Putamen (tissue), 1 donor: ENCODE data around the gene EFNA4.

Experiments used
- DNase-seq: peaks from one replicate; pipeline ENCODE4 v3.0.0-alpha.2; 2016; ENCODE audit warnings: low spot score

EFNA4 gene

GRCh38 chr1:155073377-155074242 lies 10.1 kb downstream of the EFNA4 start:
- DNase-seq, result no peak

- no peak for DNase-seq
Observed at GRCh38 chr1:155075535-155075934, 12.0 kb downstream of the EFNA4 start.

GRCh38 chr1:155076371-155076770 lies 12.8 kb downstream of the EFNA4 start:
- DNase-seq, result no peak

DNA sequence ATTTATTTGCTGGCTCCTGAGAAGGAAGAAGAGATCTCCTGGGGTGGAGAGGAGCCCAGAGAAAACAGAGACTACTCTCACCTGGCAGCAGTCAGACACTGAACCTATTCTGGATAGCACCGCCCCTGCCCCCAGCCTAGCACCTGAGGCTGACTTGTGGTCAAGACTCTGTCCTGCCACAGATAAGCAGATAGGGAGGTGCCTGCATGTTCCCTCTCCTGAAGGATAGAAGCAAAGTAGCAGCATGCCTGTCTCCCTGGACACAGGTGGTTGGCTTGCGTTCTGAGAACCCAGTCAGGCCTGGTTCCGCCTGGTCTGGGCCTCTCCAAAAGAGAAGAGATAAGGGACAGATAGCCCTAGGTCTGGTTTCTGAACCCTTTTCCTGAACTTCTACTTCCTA lies 13.8 kb downstream of the EFNA4 start:
- DNase-seq, result no peak

- DNase-seq, result no peak
Observed at GRCh38 chr1:155077758-155078445, 14.4 kb downstream of the EFNA4 start.

DNA sequence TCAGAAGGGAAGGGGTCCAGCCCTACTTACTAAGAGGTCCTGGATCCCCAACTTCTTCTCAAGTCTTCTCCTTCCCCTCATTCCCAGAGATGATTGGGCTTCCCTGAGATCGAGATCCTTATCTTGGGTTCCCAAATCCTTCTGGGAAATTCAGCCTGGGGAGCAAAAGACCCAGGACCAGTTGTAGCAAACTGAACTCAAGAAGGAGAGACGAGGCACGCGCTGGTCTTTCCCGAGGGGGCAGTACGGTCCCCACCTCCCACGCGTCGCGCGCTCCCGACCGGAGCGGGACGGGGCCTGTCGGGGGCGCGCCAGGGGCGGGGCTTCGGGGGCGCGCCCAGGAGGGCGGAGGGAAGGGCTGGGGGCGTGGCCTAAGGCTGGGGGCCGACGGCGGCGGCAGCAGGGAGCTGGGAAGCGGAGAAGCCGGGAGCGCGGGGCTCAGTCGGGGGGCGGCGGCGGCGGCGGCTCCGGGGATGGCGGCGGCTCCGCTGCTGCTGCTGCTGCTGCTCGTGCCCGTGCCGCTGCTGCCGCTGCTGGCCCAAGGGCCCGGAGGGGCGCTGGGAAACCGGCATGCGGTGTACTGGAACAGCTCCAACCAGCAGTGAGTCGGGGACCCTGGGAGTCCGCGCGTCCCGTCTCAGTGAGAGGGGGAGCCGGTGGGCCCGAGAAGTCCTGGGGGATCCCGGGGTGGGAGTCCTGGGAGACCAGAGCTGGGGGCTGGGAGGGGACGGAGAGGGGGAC lies 15.1 kb downstream of the EFNA4 start, which contains the start of gene EFNA3:
Gene EFNA3 (plus strand): TSS at position 369 of the 741 bp plus-strand sequence. CDS start 105 bp downstream, at position 474.
- DNase-seq, result peak; percentile 75

DNA sequence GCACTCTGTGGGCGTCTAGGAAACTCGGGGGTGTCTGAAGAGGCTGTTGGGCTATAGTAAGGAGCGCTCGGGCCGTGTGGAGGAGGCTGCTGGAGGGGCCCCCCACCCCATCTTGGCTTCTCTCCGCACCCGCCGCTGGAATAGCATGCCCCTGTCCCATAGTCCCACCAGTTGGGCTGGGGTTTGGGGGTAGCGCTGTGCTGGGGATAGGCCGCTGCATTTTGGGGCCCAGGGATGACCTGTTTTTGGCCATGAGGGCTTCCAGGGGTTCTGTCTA lies 15.6 kb downstream of the EFNA4 start:
- DNase-seq, result no peak

GRCh38 chr1:155079487-155080311 lies 16.2 kb downstream of the EFNA4 start:
- DNase-seq, result no peak

- DNase-seq, result no peak
Observed at GRCh38 chr1:155080312-155081228, 17.0 kb downstream of the EFNA4 start.

- DNase-seq, result no peak
Observed at GRCh38 chr1:155081472-155082300, 18.1 kb downstream of the EFNA4 start.

GRCh38 chr1:155082301-155083051 lies 18.9 kb downstream of the EFNA4 start:
- DNase-seq, result no peak

DNA sequence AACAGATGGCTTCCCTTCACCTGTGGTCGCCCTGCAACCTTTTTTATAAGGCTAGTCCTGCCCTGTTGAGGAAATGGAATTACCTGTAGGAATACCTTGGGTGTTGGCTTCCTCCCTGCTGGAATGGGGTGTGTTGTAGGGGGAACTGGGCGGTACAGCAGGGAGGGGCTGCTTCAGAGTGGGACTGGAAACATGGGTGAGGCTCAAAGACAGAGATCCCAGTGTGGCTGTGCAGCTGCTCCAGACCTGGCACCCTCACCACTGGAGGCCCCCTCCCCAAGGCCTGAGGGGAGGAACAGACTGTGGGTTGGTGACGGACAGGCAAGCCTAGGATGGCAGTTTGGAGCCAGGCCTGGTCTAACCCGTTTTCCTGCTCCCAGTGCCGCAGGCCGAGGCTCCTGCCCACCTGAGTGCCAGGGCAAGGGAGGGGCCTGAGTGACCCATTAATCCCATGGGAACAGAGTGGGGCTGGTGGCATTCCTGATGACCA lies 19.6 kb downstream of the EFNA4 start:
- no peak for DNase-seq

DNA sequence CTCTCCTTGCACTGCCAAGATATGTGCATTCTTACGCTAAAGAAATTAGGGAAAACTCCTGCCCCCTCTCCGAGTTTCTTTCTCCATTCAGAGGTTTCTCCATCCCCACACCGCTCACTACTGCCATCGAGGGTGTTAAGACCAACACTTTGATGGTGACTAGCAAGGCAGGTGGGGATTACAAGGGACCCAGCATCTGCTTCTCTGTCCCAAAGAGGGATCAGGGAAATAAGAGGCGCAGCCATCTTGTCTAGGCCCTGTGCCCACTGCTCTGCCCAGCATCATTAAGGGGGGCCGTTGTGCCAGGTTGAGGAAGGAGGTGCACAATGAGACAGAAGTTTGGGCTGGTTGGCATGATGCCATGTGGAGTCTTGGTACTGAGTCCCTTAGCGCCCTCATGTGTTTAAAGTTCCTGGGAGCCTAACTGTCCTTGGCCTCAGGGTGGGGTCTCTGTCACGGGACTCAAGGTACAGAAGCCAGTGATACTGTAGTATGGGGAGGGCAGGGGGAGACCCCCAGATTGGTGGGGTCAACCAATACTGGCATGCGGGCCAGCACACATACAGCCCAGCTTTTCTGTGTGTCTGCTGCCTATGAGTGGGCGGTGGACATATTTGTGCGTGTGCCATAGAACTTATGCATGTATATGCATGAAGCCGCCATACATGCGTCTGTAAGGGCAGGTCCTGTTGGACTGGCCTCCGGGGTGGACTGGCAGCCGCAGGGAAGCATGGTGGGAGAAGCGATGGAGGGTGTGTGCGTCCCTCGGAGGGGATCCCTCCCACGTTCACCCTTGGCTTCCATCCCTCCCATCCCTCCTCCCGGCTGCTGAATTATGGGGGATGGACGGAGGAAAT lies 20.6 kb downstream of the EFNA4 start:
- no peak for DNase-seq

DNA sequence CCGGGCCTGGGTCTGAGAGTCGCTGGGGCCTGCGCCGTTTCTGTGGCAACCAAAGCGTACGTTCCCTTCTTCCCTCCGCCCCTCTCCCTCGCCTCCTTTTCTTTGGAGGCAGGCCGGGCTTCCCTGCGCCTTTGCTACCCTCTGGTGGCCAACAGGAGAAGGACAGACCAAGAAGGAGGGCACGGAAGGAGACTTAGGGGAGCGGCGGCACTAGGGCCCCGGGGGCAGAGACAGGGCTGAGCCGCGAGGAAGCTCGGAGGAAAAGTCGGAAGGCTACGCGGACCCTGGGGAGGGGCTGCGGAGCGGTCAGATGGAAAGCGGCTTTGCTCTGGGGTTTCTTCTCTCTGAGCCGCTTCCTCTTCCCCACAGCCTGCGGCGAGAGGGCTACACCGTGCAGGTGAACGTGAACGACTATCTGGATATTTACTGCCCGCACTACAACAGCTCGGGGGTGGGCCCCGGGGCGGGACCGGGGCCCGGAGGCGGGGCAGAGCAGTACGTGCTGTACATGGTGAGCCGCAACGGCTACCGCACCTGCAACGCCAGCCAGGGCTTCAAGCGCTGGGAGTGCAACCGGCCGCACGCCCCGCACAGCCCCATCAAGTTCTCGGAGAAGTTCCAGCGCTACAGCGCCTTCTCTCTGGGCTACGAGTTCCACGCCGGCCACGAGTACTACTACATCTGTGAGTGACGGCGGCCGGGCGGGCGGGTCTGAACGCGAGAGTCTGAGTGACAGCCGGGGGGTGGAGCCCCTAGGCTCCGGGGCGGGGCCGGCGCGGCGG lies 21.4 kb downstream of the EFNA4 start:
- peak; percentile 96 for DNase-seq

DNA sequence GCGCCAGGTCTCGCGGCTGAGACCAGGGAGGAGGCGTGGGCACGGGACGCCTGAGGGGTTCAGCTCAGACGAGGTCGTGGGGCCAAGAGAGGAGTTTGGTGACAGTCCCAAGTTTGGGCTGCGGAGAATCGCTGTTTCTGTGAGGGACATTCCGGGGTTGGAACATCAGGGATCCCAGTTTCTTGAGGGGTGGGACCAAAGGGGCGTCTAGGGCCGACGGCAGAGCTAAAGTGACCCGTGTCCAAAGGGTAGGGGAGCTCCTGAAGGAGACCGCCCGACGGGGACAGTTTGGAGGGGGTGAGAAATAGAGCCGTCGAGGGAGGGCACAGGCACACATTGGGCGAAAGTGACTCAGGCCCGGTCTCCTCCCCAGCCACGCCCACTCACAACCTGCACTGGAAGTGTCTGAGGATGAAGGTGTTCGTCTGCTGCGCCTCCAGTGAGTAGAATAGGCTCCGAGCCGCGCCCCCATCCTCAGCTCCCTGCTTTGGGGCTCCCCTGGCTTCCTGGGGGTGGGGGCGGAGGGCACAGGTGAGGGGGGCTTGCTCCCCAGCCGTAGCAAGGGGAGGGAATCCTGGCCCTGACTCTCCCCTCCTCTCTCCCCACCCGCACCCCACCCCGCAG lies 22.1 kb downstream of the EFNA4 start:
- DNase-seq, result no peak

DNA sequence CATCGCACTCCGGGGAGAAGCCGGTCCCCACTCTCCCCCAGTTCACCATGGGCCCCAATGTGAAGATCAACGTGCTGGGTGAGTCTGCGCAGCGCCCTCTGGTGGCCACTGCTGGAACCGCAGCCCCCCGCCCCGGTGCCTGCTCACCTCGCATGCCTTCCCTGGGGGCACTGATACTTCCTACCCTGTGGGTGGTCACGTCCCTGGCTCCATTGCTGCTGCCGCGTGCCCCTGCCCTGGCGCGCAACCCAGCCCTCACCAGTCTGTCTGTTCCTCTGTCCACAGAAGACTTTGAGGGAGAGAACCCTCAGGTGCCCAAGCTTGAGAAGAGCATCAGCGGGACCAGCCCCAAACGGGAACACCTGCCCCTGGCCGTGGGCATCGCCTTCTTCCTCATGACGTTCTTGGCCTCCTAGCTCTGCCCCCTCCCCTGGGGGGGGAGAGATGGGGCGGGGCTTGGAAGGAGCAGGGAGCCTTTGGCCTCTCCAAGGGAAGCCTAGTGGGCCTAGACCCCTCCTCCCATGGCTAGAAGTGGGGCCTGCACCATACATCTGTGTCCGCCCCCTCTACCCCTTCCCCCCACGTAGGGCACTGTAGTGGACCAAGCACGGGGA lies 22.7 kb downstream of the EFNA4 start:
- DNase-seq, result no peak
